ENCODE data around the gene ZNF468.

DNA sequence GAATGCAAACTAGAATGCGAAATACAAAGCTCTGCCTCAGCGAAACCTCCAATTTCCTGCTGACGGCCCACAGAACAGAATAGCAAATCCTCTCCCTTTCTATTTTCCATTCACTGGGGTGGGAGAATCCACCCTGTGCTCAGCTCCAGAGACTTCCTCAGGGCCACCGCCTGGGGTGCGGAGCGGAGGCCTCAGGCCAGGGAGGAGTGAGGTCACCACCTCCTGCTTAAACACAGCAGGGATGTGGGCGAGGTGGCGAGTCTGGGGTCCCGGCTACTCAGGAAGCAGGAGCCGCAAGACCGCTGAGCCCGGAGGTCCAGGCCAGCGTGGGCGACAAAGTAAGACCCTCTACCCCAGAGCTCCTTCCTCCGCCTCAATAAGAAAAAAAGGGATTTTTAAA, 40.7 kb upstream of the ZNF468 start:
- TF ChIP-seq POLR2A (IDR thresholded peaks at IDR 0.05), result no peak
- TF ChIP-seq, protein P1, sequence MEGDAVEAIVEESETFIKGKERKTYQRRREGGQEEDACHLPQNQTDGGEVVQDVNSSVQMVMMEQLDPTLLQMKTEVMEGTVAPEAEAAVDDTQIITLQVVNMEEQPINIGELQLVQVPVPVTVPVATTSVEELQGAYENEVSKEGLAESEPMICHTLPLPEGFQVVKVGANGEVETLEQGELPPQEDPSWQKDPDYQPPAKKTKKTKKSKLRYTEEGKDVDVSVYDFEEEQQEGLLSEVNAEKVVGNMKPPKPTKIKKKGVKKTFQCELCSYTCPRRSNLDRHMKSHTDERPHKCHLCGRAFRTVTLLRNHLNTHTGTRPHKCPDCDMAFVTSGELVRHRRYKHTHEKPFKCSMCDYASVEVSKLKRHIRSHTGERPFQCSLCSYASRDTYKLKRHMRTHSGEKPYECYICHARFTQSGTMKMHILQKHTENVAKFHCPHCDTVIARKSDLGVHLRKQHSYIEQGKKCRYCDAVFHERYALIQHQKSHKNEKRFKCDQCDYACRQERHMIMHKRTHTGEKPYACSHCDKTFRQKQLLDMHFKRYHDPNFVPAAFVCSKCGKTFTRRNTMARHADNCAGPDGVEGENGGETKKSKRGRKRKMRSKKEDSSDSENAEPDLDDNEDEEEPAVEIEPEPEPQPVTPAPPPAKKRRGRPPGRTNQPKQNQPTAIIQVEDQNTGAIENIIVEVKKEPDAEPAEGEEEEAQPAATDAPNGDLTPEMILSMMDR (IDR thresholded peaks at IDR 0.05), result no peak

All from testis (tissue), 2 donors.